ENCODE measurements around the gene HIP1.
"Not testable (repeated sequence)": the region's sequence is repeated elsewhere in the genome, so short reads cannot be mapped to it uniquely, and the experiment has no call there.

HIP1 gene

GRCh38 chr7:75739796-75740672 is 1.3 kb upstream of the HIP1 start:
- DNase-seq (ENCODE audit: low read depth) = no peak

- peak; percentile 99 for DNase-seq (ENCODE audit: low read depth)
Observed at GRCh38 chr7:75738975-75739795, 444 bp upstream of the HIP1 start.

GRCh38 chr7:75737856-75738603 is 711 bp downstream of the HIP1 start:
- DNase-seq (ENCODE audit: low read depth) = no peak

- no peak for DNase-seq (ENCODE audit: low read depth)
Observed at GRCh38 chr7:75735581-75736350, 3.0 kb downstream of the HIP1 start.

DNA sequence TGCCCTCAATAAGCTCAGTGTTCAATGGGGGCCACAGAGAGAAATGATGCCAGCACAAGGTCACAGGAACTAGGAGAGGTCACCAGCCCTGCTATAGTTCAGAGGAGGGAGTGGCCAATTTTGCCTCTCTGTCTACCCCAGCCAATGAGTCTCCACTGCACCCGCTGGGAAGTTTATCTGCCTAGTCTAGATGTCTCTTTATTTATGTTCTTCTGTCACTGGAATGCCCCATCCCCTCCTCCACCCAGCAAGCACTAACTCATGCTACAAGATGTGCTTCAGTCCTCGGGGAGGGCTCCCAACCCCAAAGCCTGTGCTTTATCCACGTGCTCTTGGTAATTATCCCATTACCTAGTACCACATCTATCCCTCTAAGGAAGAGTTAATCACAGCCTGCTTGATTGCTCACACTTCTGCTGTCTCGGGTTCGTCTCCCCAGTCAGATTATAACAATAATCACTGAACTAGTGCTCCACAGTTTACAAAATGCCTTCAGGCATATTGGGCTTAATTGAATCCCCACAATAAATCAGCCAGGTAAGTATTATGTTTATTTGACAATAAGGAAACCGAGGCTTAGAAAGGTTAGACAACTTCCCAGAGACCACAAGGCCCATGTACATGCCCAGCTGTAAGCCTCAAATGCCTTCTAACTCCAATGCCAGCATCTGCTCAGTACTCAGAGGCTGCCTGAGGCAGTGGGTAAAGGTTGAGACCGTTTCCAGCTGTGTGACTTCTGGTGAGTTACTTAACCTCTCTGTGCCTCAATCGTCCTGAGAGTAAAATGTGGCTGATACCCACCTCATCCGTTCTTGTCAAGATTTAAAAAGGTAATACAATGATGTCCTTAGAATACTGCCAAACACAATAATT is 3.9 kb downstream of the HIP1 start:
- DNase-seq (ENCODE audit: low read depth) = no peak

DNA sequence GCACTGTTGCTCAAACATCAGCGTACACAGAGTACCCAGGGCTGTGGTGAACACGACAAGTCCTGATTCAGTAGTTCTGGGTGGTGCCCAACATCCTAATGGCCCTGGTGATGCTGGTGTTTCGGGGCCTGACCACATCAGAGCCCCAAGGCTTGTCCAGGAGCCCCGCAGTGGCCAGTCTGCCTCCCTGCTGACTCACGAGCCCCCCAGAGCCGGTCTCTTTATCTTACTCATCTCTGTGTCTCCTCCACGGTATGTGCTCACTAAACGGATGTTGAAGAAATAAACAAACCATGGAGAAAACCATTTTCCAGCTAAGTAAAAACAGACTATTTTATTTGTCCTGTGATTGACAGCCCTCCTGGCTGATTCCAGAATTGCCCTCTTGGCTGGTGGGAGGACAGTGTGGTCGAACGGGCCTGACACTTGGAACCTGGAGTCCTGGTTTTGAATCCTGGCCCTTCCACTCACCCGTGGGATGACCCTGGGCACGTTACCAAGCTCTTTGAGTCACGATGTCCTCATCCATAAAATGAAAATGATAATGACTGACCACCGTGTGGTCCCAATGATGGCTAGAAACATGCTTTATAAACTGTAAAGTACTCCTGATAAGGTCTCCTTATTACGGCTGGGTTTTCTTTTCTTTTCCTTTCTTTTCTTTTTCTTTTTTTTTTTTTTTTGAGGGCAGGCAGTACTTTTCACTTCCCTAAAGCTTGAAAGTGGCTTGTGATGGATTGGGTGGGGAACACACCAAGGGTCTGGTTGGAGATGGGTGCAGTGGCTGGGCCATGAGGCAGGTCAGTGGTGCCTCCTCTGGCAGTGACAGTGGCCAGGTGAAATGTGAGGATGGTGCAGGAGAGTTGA is 5.7 kb downstream of the HIP1 start:
- no peak for DNase-seq (ENCODE audit: low read depth)

DNA sequence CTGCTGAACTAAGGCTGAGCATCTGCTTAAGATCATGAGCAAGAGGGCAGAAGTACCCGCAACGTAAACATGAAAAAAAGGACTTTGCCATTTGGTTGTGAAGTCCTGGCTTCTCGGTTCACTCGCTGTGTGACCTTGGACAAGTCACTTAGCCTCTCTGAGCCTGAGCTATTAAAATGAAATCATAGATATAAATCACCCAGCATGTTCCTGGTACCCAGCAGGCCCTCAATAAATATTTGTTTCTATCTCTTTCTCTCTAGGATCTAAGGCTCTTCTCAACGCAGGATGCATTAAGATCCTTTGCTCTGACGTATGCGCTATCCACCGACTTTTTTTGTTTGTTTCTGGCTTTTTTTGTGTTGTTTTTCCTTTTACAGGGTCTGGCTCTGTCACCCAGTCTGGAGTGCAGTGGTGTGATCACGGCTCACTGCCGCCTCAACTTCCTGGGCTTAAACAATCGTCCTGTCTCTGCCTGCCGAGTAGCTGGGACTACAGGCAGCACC is 6.7 kb downstream of the HIP1 start:
- no peak for DNase-seq (ENCODE audit: low read depth)

DNA sequence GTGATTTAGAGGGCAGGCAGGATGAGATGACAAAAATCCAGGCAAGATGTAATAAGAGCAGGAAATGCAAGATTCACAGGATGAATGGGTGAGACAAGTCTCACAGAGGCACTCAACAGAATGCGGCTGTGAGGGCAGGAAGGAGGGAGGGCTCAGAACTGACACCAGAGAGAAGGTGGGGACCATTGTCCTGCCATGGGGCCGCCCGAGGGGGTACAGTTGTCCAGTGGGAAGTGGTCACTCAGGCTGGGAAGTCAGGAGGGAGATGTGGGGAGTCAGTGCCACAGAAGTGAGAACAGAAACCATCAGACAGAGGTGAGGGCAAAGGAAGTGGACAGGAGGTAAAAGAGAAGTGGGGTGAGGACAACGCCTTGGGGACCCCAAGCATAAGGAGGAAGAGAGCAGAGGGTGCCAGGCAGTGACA is 8.9 kb downstream of the HIP1 start:
- DNase-seq (ENCODE audit: low read depth) = no peak

DNA sequence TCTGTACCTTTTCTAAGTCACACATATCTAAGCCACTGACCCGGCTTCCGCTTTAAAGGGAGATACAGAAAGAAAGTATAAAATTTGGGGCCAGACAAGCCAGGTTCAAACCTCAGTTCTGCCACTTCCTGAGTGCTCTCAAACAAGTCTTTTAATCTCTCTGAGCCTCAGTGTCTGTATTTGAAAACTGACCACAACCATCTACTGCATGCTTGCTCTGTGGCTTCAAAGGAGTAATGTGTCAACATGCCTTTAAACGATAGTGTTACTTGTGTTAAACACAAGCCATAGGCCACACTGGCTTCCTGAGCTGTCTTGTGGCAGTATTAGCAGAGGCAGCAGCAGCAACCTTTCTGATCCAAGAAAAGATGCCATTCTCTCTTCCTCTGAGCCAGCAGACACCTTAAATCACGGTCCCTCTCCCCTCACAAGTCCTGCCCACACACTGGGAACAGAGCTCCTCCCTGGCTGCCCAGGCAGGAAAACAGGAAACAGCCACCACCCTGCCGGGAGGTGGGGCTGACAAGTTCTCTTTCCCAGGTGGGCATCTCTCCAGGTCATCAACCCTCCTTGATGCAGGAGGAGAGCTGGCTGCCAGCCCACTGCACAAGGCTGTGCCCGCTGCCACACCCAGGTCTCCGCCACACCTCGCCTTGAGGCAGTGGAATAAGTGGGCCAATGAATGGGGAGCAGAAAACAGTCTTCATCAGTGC is 10.7 kb downstream of the HIP1 start:
- DNase-seq (ENCODE audit: low read depth) = no peak

DNA sequence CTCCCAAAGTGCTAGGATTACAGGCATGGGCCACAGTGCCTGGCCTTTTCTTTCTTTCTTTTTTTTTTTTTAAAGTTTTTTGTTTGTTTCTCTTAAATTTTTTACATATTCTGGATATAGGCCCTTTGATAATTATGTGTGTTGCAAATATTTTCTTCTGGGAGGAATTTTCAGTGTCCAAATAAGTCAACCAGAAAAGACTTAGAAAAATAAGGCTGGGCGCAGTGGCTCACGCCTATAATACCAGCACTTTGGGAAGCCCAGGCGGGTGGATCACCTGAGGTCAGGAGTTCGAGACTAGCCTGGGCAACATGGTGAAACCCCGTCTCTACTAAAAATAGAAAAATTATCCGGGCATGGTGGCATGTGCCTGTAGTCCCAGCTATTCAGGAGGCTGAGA is 11.4 kb downstream of the HIP1 start:
- not testable (repeated sequence) for DNase-seq (ENCODE audit: low read depth)

GRCh38 chr7:75725306-75725705 is 13.4 kb downstream of the HIP1 start:
- DNase-seq (ENCODE audit: low read depth) = no peak

- no peak for DNase-seq (ENCODE audit: low read depth)
Observed at GRCh38 chr7:75723444-75723843, 15.3 kb downstream of the HIP1 start.

DNA sequence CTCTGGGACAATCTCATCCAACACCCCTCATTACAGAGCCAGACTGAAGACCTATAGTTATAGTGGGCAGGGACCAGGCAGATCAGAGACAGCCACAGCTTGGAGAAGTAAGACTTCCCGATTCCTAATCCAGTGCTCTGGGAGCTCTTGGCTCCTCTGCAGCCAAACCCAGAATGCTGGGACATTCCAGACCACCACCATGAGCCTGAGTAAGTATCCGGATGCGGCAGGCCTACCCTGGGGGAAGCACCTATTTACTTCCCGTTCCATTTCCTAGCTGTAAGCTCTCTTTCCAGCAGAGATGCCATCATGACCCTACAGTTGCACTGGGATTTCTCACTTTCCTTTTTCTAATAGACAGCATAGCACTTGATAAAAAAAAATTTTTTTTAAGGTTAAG is 16.4 kb downstream of the HIP1 start:
- no peak for DNase-seq (ENCODE audit: low read depth)

GRCh38 chr7:75721922-75722321 is 16.8 kb downstream of the HIP1 start:
- not testable (repeated sequence) for DNase-seq (ENCODE audit: low read depth)

GRCh38 chr7:75721426-75721825 is 17.3 kb downstream of the HIP1 start:
- no peak for DNase-seq (ENCODE audit: low read depth)

DNA sequence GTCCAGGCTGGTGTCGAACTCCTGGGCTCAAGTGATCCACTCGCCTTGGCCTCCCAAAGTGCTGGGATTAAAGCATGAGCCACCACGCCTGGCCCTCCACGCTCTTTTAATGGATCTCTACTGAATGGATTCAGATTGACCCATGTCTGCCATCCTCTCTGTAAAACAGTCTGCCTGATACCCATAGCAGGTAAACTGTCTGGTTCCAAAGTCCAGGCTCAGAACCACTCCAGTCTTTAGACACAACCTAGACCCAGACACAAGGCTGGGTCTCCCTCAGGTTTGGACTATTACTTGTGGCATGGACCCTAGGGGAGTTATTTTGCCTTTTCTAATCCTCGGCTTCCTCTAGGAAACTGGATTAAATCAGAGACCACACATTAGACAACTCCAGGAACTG is 19.1 kb downstream of the HIP1 start:
- no peak for DNase-seq (ENCODE audit: low read depth)

- DNase-seq (ENCODE audit: low read depth) = no peak
Observed at GRCh38 chr7:75718390-75719031, 20.2 kb downstream of the HIP1 start.

DNA sequence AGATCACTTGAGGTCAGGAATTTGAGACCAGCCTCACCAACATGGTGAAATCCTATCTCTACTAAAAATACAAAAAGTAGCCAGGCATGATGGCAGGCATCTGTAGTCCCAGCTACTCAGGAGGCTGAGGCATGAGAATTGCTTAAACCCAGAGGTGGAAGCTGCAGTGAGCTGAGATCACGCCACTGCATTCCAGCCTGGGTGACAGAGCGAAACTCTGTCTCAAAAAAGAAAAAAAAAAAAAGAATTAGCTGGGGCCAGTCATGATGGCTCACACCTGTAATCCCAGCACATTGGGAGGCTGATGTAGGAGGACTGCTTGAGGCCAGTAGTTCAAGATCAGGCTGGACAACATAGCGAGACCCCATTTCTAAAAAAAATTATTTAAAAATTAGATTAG is 21.0 kb downstream of the HIP1 start:
- not testable (repeated sequence) for DNase-seq (ENCODE audit: low read depth)

Data from activated T-helper 9 cell treated with anti-CD3 and anti-CD28 coated beads, Interleukin-2, amount 50 U/mL, for 16 hours (primary cell).